HG02623 (cell line): ENCODE measurements around the gene TADA2A.
A peak's percentile ranks its signal among the peaks of the same experiment; 100 is the strongest.
"Not testable (repeated sequence)": the region's sequence is repeated elsewhere in the genome, so short reads cannot be mapped to it uniquely, and the experiment has no call there.

ENCODE experiments used
- ATAC-seq: cut with Tn5 transposase; IDR thresholded peaks from one replicate; pipeline ENCODE4 v1.9.1; 2021; ENCODE audit warnings: moderate library complexity; ENCODE audit not compliant: unreplicated experiment

Gene TADA2A

DNA sequence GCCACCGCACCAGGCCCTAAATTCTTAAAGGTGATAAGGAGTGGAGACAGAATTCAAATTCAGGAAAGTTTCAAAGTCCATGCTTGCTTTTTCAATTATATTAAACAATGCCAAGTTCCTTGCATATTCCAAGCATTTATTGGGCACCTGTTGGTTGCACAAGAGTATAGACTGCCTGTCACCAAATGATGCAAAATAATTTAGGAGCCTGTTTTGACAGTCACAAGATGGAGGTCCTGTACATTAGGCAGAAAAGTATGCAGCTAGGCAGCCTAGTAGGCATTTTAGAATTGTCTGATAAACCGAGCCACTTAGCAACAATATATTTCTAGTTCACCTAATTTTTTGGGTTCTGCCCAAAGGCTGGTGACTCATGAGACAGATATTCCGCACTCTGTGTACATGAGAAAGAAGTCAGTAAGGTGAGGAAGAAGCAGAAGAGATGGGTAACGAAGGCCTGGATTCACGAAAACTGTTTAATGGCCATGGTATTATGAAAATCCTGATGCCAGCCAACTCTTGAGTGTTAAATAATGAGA, 7.4 kb upstream of the TADA2A start:
- no peak for ATAC-seq

DNA sequence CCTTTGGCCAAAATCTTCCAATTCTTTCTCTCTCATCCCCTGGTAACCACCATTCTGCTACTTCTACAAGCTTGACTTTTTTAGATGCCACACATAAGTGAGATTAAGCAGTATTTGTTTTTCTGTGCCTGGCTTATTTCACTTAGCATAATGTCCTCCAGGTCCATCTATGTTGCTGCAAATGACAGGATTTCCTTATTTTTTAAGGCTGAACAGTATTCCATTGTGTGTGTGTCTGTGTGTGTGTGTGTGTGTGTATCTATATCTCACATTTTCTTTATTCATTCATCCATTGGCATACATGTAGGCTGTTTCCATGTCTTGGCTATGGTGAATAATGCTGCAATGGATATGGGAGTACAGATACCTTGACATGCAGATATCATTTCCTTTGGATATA, 6.2 kb upstream of the TADA2A start:
- no peak for ATAC-seq

- ATAC-seq = not testable (repeated sequence)
These were observed 1.2 kb upstream of the TADA2A start for GRCh38 chr17:37405522-37405921.

DNA sequence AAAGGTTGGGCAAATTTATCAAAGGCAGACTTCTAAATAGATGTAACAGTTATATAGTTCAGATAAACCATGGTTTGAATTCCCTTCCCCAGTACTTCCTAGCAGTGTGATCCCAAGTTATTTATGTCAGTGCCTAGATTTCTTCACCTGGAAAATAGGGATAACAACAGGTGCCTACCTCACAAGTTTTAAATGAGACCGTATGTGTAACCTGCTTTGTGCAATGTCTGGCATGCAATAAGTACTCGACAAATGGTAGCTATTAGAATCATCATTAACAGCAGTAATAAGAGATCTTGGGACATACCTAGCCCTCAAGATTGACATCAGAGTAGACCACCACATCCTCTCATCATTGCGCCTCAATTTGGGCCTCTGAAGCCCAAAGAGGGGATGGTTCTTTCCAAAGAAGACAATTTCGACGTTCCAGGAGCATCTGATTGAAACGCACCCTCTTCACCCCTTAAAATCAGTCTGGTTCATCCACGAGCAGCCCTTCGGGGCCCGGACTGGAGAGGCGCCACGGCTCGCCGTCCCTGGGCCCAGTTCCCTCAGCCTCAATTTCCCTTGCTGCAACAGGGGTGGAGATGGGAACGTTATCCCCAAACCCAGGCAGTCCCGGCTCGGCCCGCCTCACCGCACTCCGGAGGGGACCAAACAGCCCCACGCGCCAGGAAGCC, 591 bp upstream of the TADA2A start:
- peak; percentile 15 for ATAC-seq

GRCh38 chr17:37408145-37408479, 1.4 kb downstream of the TADA2A start:
- not testable (repeated sequence) for ATAC-seq

DNA sequence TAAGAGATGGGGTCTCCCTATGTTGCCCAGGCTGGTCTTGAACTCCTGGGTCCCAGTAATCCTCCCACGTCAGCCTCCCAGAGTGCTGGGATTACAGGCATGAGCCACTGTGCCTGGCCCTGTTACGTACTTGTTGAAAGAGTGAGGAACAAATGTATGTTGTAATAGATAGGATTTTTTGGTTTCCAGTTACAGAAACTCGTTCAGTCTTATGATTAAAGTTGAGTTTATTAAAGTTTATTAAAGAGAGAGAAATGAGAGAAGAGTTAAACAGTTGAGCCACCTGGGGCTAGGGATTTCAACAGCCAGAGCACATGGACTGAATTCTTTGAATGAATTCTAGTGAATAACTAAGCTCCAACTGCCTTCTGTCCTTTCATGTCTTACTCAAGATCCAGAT, 3.7 kb downstream of the TADA2A start:
- ATAC-seq = no peak

GRCh38 chr17:37413875-37414519, 7.3 kb downstream of the TADA2A start:
- no peak for ATAC-seq

DNA sequence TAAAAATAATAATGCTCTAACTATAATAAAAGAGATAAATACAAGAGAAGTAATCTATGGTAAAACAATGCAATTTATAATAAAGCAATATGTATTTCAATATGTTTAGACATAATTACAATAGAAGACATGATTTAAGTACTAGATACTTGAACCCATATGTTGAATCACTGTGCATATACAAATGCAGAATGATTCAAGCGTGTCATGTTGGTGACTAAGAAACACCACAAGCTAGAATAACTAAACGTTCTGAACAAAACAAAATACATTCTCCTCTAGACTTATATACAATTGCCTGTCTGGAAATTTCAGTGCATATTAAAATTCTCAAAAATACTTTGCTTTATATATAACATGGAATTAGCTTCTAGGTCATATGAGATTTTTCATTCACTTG, 11.2 kb downstream of the TADA2A start:
- ATAC-seq = no peak

DNA sequence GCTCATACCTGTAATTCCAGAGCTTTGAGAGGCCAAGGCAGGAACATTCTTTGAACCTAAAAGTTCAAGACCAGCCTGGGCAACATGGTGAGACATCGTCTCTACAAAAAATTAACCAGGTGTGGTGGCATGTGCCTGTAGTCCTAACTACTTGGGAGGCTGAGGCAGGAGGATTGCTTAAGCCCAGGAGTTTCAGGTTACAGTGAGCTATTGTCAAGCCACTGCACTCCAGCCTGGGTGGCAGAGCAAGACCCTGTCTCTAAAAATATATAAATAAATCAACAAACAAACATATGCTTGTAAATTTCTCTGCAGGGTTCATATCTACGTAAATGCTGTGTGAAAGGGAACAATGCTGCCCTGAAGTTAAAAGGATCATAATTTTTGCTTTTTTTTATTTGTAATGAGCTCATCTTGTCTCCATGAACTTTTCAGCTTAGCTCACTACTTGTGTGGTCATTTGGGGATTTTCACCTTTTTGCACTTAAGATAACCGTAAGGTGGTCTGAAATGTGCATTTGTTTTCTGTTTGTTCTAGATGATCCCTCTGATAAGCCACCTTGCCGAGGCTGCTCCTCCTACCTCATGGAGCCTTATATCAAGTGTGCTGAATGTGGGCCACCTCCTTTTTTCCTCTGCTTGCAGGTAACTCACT, 16.4 kb downstream of the TADA2A start:
- no peak for ATAC-seq

GRCh38 chr17:37425268-37425667, 18.6 kb downstream of the TADA2A start:
- ATAC-seq = no peak

DNA sequence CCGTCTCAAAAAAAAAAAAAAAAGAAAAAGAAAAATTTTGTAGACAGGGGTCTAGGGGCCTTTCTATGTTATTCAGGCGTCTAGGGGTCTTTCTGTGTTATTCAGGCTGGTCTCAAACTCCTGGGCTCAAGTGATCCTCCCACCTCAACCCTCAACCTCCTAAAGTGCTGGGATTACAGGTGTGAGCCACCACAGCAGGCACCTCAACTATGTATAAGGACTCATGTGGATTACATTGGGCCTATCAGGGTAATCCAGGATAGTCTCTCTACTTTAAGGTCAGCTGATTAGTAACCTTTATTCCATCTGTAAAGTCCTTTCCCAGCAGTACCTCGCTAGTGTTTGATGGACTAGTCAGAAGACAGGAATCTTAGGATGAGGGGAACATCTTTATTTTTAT, 22.4 kb downstream of the TADA2A start:
- no peak for ATAC-seq

GRCh38 chr17:37429453-37429852, 22.8 kb downstream of the TADA2A start:
- ATAC-seq = no peak

- no peak for ATAC-seq
These were observed 23.5 kb downstream of the TADA2A start for GRCh38 chr17:37430051-37430627.

DNA sequence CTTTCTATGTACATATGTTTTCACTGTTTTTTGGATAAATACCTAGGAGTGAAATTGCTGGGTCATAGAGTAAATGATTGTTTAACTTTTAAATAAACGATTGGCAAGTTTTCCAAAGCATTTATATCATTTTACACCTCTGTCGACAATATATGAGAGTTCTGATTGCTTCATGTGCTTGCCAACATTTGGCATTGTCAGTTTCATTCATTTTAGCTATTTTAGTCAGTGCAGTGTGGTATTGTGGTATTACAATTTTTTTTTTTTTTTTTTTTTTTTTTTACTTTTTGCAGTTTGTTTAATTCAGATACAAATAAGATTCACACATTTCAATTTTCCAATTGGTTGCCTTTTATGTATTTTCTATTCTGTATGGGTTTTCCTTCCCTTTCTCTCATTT, 26.0 kb downstream of the TADA2A start:
- no peak for ATAC-seq

GRCh38 chr17:37438141-37438540, 31.5 kb downstream of the TADA2A start:
- no peak for ATAC-seq

- no peak for ATAC-seq
These were observed 33.7 kb downstream of the TADA2A start for GRCh38 chr17:37440424-37440823.

- not testable (repeated sequence) for ATAC-seq
These were observed 34.8 kb downstream of the TADA2A start for GRCh38 chr17:37441369-37442014.

DNA sequence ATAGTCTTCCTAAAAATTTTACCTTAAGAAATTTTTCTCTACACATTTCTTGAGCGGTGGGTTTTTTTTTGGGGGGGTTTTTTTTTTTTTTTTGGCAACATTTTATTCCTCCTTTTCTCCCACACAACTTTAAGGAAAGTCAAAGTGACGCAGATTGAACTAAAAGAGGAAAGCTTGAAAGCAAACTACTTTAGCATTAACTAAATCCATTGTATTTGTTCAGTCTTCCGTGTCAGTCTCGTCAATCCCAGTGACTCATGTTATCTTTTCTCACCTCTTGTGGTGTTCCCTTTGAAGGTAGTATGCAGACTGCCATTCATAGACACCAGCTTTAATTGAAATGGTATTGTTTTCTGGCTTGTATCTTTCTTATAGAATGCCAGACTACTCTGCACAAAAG, 39.3 kb downstream of the TADA2A start:
- no peak for ATAC-seq

GRCh38 chr17:37447641-37448040, 41.0 kb downstream of the TADA2A start:
- ATAC-seq = no peak

- ATAC-seq = no peak
These were observed 43.4 kb downstream of the TADA2A start for GRCh38 chr17:37450112-37450511.

- ATAC-seq = not testable (repeated sequence)
These were observed 51.1 kb downstream of the TADA2A start for GRCh38 chr17:37457801-37458200.
